Mesenchymal stem cell (in vitro differentiated cells and primary cell): Measurements from ENCODE around the gene NUDT13.

ENCODE experiments used
- DNase-seq: peaks from one replicate; pipeline ENCODE4 v3.0.0-alpha.2; 2013
- H2AFZ ChIP-seq: one replicate; pipeline ENCODE4 v1.6.1; 2013; ENCODE audit warnings: low read depth, mild to moderate bottlenecking, control low read depth, inconsistent platforms, low read length, moderate library complexity
- H2AK5ac ChIP-seq: 2 replicates; pipeline ENCODE4 v1.6.1; 2013; ENCODE audit warnings: low read length, moderate library complexity, mild to moderate bottlenecking, inconsistent platforms; ENCODE audit not compliant: severe bottlenecking
- H2BK120ac ChIP-seq: one replicate; pipeline ENCODE4 v1.6.1; 2013; ENCODE audit warnings: low read depth, mild to moderate bottlenecking, inconsistent platforms, low read length, moderate library complexity
- H2BK12ac ChIP-seq, 2 experiments: one replicate each; pipeline ENCODE4 v1.6.1; 2013; ENCODE audit warnings: inconsistent platforms in 2 of 2, low read length in 2 of 2, mild to moderate bottlenecking in 2 of 2, moderate library complexity in 2 of 2, control low read depth in 1 of 2
- H2BK15ac ChIP-seq: one replicate; pipeline ENCODE4 v1.6.1; 2013; ENCODE audit warnings: mild to moderate bottlenecking, low read depth, inconsistent platforms; ENCODE audit not compliant: poor library complexity, severe bottlenecking
- H2BK5ac ChIP-seq: 2 replicates; pipeline ENCODE4 v1.6.1; 2013; ENCODE audit warnings: low read depth, mild to moderate bottlenecking, low read length, control low read depth, inconsistent platforms; ENCODE audit not compliant: poor library complexity, severe bottlenecking
- H3K14ac ChIP-seq, 2 experiments: one replicate each; pipeline ENCODE4 v1.6.1; 2013; ENCODE audit warnings: inconsistent platforms in 2 of 2, low read length in 2 of 2, control low read depth in 1 of 2, mild to moderate bottlenecking in 1 of 2, moderate library complexity in 1 of 2
- H3K18ac ChIP-seq, 2 experiments: one replicate each; pipeline ENCODE4 v1.6.1; 2013; ENCODE audit warnings: inconsistent platforms in 2 of 2, low read length in 2 of 2, control low read depth in 1 of 2, low read depth in 1 of 2, mild to moderate bottlenecking in 1 of 2
- H3K23ac ChIP-seq, 2 experiments: one replicate each; pipeline ENCODE4 v1.6.1; 2013; ENCODE audit warnings: inconsistent platforms in 2 of 2, low read length in 2 of 2, mild to moderate bottlenecking in 2 of 2, moderate library complexity in 2 of 2, control low read depth in 1 of 2
- H3K27ac ChIP-seq: 2 replicates; pipeline ENCODE4 v1.5.1; 2013; ENCODE audit warnings: mild to moderate bottlenecking, moderate library complexity, low read length, control low read depth, inconsistent platforms; ENCODE audit not compliant: poor library complexity, severe bottlenecking
- H3K27me3 ChIP-seq, 2 experiments: 2 replicates each; pipeline versions ENCODE4 v1.6.1 to v1.7.0; 2013; ENCODE audit warnings: low read length in 2 of 2, mild to moderate bottlenecking in 2 of 2, moderate library complexity in 2 of 2, control low read depth in 1 of 2, inconsistent platforms in 1 of 2; ENCODE audit not compliant: control insufficient read depth in 1 of 2, insufficient read depth in 1 of 2
- H3K36me3 ChIP-seq, 2 experiments: 2 replicates each; pipeline versions ENCODE4 v1.6.1 to v1.7.0; 2013; ENCODE audit warnings: low read length in 2 of 2, control low read depth in 1 of 2, inconsistent platforms in 1 of 2, low read depth in 1 of 2, mild to moderate bottlenecking in 1 of 2; ENCODE audit not compliant: insufficient read depth in 2 of 2, control insufficient read depth in 1 of 2
- H3K4ac ChIP-seq, 2 experiments: one replicate each; pipeline ENCODE4 v1.6.1; 2013; ENCODE audit warnings: inconsistent platforms in 2 of 2, low read length in 2 of 2, mild to moderate bottlenecking in 2 of 2, moderate library complexity in 2 of 2, control low read depth in 1 of 2, low read depth in 1 of 2
- H3K4me1 ChIP-seq: 2 replicates; pipeline ENCODE4 v1.6.1; 2013; ENCODE audit warnings: low read depth, low read length, control low read depth; ENCODE audit not compliant: control insufficient read depth, insufficient read depth
- H3K4me2 ChIP-seq: 2 replicates; pipeline ENCODE4 v1.6.1; 2013; ENCODE audit warnings: low read length, mild to moderate bottlenecking, inconsistent platforms; ENCODE audit not compliant: poor library complexity, severe bottlenecking
- H3K4me3 ChIP-seq, 2 experiments: 2 replicates each; pipeline versions ENCODE4 v1.5.1 to v1.7.0; 2013; ENCODE audit warnings: low read length in 2 of 2, mild to moderate bottlenecking in 2 of 2, control low read depth in 1 of 2, low read depth in 1 of 2; ENCODE audit not compliant: insufficient read depth in 1 of 2
- H3K79me1 ChIP-seq: replicated peaks from 2 replicates; pipeline ENCODE4 v1.6.1; 2013; ENCODE audit warnings: mild to moderate bottlenecking, control low read depth, low read length, inconsistent platforms; ENCODE audit not compliant: poor library complexity, severe bottlenecking
- H3K9ac ChIP-seq: 2 replicates; pipeline ENCODE4 v1.7.0; 2013; ENCODE audit warnings: mild to moderate bottlenecking, low read length, moderate library complexity
- H3K9me3 ChIP-seq: 2 replicates; pipeline ENCODE4 v1.7.0; 2013; ENCODE audit warnings: mild to moderate bottlenecking, low read length; ENCODE audit not compliant: control insufficient read depth
- H4K8ac ChIP-seq: one replicate; pipeline ENCODE4 v1.6.1; 2013; ENCODE audit warnings: inconsistent platforms, mild to moderate bottlenecking, low read length, moderate library complexity
- H4K91ac ChIP-seq: one replicate; pipeline ENCODE4 v1.6.1; 2013; ENCODE audit warnings: mild to moderate bottlenecking, low read length, inconsistent platforms
- whole genome bisulfite sequencing: methylation state at CpG from one replicate; pipeline ENCODE4 v1.1.7; 2013; ENCODE audit warnings: mixed read lengths; 5-methylcytosine and 5-hydroxymethylcytosine counted together

NUDT13 gene

DNA sequence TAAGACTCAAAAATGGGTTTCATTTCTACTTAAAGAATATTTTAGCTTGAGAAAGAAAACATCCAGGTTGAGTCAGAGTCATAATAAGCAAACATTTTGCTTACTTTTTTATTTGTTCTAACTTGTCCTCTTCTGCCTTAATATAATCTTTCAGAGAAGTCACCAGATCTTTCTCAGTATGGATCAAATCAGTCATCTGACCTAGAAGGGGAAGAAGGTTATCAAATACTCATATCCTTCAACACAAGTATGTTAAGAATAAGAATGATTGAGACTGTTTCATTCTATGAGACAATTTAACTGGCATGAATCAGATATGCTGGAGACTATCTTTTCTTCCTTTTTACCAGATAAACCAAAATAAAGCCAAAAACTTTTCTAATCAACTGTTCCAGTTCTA is 36.6 kb upstream of the NUDT13 start:
- Histone ChIP-seq H3K9ac (no peak overlapping the region), H2BK5ac (no peak overlapping the region)
- no peak for DNase-seq

DNA sequence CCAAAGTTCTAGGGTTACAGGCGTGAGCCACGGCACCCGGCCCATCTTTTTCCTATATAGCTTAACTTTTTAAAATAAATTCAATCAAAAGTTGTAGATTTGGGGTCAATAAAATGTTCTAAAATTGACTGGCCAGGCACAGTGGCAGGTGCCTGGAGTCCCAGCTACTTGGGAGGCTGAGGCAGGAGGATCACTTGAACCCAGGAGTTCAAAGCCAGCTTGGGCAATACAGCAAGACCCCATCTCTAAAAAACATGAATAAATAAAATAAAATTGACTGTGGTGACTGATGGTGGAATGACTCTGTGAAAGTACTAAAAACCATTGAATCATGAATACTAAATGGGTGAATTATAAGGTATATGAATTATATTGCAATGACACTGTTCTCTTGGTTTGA is 34.4 kb upstream of the NUDT13 start:
- Histone ChIP-seq H3K9ac (peak overlapping the region; percentile 68), H2BK15ac (no peak overlapping the region), H3K36me3 (peaks cover 10 to 41% of the 10 kb centered on the region in 2 experiments), H3K27me3 (no peaks in the 10 kb centered on the region), H2BK120ac (no peak overlapping the region), H3K18ac (no peak overlapping the region), H3K4me3 (no peak overlapping the region), H4K91ac (no peak overlapping the region), H4K8ac (no peak overlapping the region), H3K23ac (no peak overlapping the region), H3K4ac (no peak overlapping the region), H3K9me3 (no peaks in the 10 kb centered on the region), H2BK5ac (no peak overlapping the region), H3K14ac (no peak overlapping the region), H3K4me2 (no peak overlapping the region), H3K27ac (no peak overlapping the region), H2AK5ac (no peak overlapping the region), H3K79me1 (peaks cover 11% of the 10 kb centered on the region), H2BK12ac (no peak overlapping the region), H3K4me1 (no peaks in the 10 kb centered on the region), H2AFZ (no peak overlapping the region)
- no CpG with 5 or more reads among the region's 3 CpGs for WGBS
- DNase-seq: no peak

More for the DNA sequence above, 36.6 kb upstream of the NUDT13 start:
- Histone ChIP-seq H3K27me3 (no peaks in the 10 kb centered on the region), H2BK15ac (no peak overlapping the region), H3K4me1 (no peaks in the 10 kb centered on the region), H3K36me3 (peaks cover 13 to 50% of the 10 kb centered on the region in 2 experiments), H3K4me3 (no peak overlapping the region), H3K4me2 (no peak overlapping the region), H3K23ac (no peak overlapping the region), H3K79me1 (peaks cover 8% of the 10 kb centered on the region), H4K8ac (no peak overlapping the region), H3K4ac (no peak overlapping the region), H3K9me3 (no peaks in the 10 kb centered on the region), H2BK120ac (no peak overlapping the region), H3K14ac (no peak overlapping the region), H3K27ac (no peak overlapping the region), H2AFZ (no peak overlapping the region), H4K91ac (no peak overlapping the region), H2AK5ac (no peak overlapping the region), H3K18ac (no peak overlapping the region), H2BK12ac (no peak overlapping the region)

DNA sequence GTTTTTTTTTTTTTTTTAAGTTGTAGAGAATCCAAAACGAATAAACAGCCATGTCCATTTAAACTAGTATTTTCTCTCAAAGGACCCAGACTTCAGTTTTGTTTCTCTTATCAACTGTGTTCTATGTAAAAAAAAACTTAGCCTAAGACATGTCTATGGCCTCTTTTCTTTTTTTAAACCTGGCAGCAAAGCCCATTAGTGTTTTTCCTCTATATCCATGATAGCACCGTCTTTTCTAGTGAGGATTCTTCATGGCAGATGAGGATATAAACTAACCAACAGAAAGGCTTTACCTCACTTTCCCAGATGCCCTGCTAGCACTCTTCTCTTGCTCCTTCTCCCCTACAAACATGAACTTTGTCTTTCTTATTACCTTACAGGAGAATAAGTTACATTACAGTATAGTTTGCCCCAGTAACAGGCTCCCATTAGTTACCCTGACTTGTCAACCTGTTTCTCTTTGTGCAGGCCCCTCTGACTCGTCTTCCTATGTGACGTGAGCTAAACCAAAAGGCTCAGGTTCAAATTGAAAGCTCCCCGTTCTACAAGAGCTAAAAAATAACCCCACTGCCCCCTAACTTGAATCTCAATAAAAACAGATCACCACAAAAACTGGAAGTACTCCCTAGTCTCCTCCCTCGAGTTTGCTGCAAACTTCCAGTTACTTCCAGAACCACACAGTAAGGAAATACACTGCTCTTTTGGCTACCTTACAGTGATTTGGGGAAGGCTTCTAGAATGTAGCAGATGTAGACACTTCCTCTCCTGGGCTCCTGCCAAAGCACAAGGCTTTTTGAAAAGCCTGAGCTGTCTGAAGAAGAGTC is 33.7 kb upstream of the NUDT13 start:
- no peak overlapping the region for H2BK15ac ChIP-seq
- no peak overlapping the region for H3K4me2 ChIP-seq
- peak overlapping the region in 1 of 2 experiments; percentile 61 for H3K4me3 ChIP-seq
- H3K9me3 ChIP-seq: no peaks in the 10 kb centered on the region
- no peak overlapping the region for H2BK5ac ChIP-seq
- no peak overlapping the region for H3K23ac ChIP-seq
- peak overlapping the region; percentile 68 for H3K9ac ChIP-seq
- peak overlapping the region; percentile 6 for H3K27ac ChIP-seq
- H2BK12ac ChIP-seq: no peak overlapping the region
- H3K36me3 ChIP-seq: peaks cover 9 to 33% of the 10 kb centered on the region in 2 experiments
- 73% methylated on average over 6 of the region's 6 CpGs for WGBS
- no peak overlapping the region for H4K8ac ChIP-seq
- no peak overlapping the region for H2AK5ac ChIP-seq
- H4K91ac ChIP-seq: no peak overlapping the region
- no peak overlapping the region for H2AFZ ChIP-seq
- no peaks in the 10 kb centered on the region for H3K27me3 ChIP-seq
- no peak overlapping the region for H3K4ac ChIP-seq
- H2BK120ac ChIP-seq: no peak overlapping the region
- no peaks in the 10 kb centered on the region for H3K4me1 ChIP-seq
- peaks cover 11% of the 10 kb centered on the region for H3K79me1 ChIP-seq
- peak; percentile 56 for DNase-seq
- H3K18ac ChIP-seq: no peak overlapping the region
- no peak overlapping the region for H3K14ac ChIP-seq

GRCh38 chr10:73079779-73080541 is 30.3 kb upstream of the NUDT13 start:
- H3K23ac ChIP-seq: no peak overlapping the region
- H3K14ac ChIP-seq: no peak overlapping the region
- no peak overlapping the region for H3K18ac ChIP-seq
- no peak overlapping the region for H2BK120ac ChIP-seq
- H3K9ac ChIP-seq: no peak overlapping the region
- no peak overlapping the region for H2BK15ac ChIP-seq
- H2BK5ac ChIP-seq: no peak overlapping the region
- H3K27ac ChIP-seq: no peak overlapping the region
- H3K79me1 ChIP-seq: peaks cover 8% of the 10 kb centered on the region
- no peak overlapping the region for H3K4me3 ChIP-seq
- no peak overlapping the region for H3K4ac ChIP-seq
- no peaks in the 10 kb centered on the region for H3K9me3 ChIP-seq
- H2AK5ac ChIP-seq: no peak overlapping the region
- H2AFZ ChIP-seq: no peak overlapping the region
- peaks cover 4 to 5% of the 10 kb centered on the region in 2 experiments for H3K36me3 ChIP-seq
- WGBS: 100% methylated on average over 3 of the region's 3 CpGs
- H3K27me3 ChIP-seq: no peaks in the 10 kb centered on the region
- peaks cover 2% of the 10 kb centered on the region for H3K4me1 ChIP-seq
- H4K91ac ChIP-seq: no peak overlapping the region
- no peak for DNase-seq
- no peak overlapping the region for H4K8ac ChIP-seq
- H2BK12ac ChIP-seq: no peak overlapping the region
- no peak overlapping the region for H3K4me2 ChIP-seq
